CD14-positive monocyte (primary cell): ENCODE measurements around the gene DAPK2. TPM values are rescaled to one million over a fixed set of nuclear protein-coding genes. Genes with fewer than 3 reads are reported as not detected.

ENCODE experiments used
- DNase-seq, 3 donors: peaks; one replicate each; pipeline ENCODE4 v3.0.0-alpha.2; 2011 to 2022
- H2AFZ ChIP-seq: 2 replicates; pipeline ENCODE4 v1.6.0; 2012; ENCODE audit warnings: mild to moderate bottlenecking, low read depth, low read length, inconsistent platforms; ENCODE audit not compliant: insufficient read depth, poor library complexity, severe bottlenecking
- H3K27ac ChIP-seq, 2 donors: 1 replicate in 1 of 2; 2 replicates in 1 of 2; pipeline ENCODE4 v1.5.1; 2012 to 2013; ENCODE audit warnings: low read length in 2 of 2, control low read depth in 1 of 2, inconsistent platforms in 1 of 2, low read depth in 1 of 2, mild to moderate bottlenecking in 1 of 2
- H3K27me3 ChIP-seq, 2 donors: one replicate each; pipeline versions ENCODE4 v1.6.0 to v1.6.1; 2011 to 2013; ENCODE audit warnings: low read length in 2 of 2; ENCODE audit not compliant: control insufficient read depth in 2 of 2, insufficient read depth in 2 of 2
- H3K36me3 ChIP-seq, 2 donors: replicated peaks in 1 of 2; 1 replicate in 1 of 2; 2 replicates in 1 of 2; pipeline versions ENCODE4 v1.5.1 to v1.6.1; 2012 to 2013; ENCODE audit warnings: low read length in 2 of 2, control low read depth in 1 of 2, inconsistent platforms in 1 of 2, mild to moderate bottlenecking in 1 of 2; ENCODE audit not compliant: insufficient read depth in 2 of 2, control insufficient read depth in 1 of 2
- H3K4me1 ChIP-seq, 2 donors: 1 replicate in 1 of 2; 2 replicates in 1 of 2; pipeline versions ENCODE4 v1.5.1 to v1.6.1; 2012 to 2013; ENCODE audit warnings: low read length in 2 of 2, control low read depth in 1 of 2, inconsistent platforms in 1 of 2, mild to moderate bottlenecking in 1 of 2, moderate library complexity in 1 of 2; ENCODE audit not compliant: insufficient read depth in 2 of 2, control insufficient read depth in 1 of 2
- H3K4me2 ChIP-seq: replicated peaks from 2 replicates; pipeline ENCODE3; 2012; ENCODE audit warnings: low read length, moderate library complexity, mild to moderate bottlenecking; ENCODE audit not compliant: poor library complexity, severe bottlenecking; ENCODE audit errors: extremely low read depth
- H3K4me3 ChIP-seq, 3 experiments: fragments of 200-600 bp in 1 of 3; sonication (generic) in 1 of 3; replicated peaks in 1 of 3; 1 replicate in 2 of 3; 2 replicates in 1 of 3; pipeline ENCODE4 v1.5.1; 2011 to 2013; ENCODE audit warnings: low read length in 3 of 3, mild to moderate bottlenecking in 3 of 3, control low read depth in 2 of 3, low read depth in 2 of 3, inconsistent platforms in 1 of 3, moderate library complexity in 1 of 3
- H3K79me2 ChIP-seq: 2 replicates; pipeline ENCODE4 v1.6.0; 2012; ENCODE audit warnings: mild to moderate bottlenecking, control low read depth, inconsistent platforms, low read length, moderate library complexity; ENCODE audit not compliant: insufficient read depth
- H3K9ac ChIP-seq: 2 replicates; pipeline ENCODE4 v1.6.0; 2017; ENCODE audit warnings: low read length, mild to moderate bottlenecking; ENCODE audit not compliant: insufficient read depth, poor library complexity, severe bottlenecking
- H3K9me3 ChIP-seq, 2 donors: replicated peaks in 1 of 2; 1 replicate in 1 of 2; 2 replicates in 1 of 2; pipeline versions ENCODE4 v1.5.1 to v1.6.1; 2012 to 2013; ENCODE audit warnings: low read length in 2 of 2, control low read depth in 1 of 2; ENCODE audit not compliant: control insufficient read depth in 1 of 2, insufficient read depth in 1 of 2
- H4K20me1 ChIP-seq: 2 replicates; pipeline ENCODE4 v1.6.0; 2012; ENCODE audit warnings: mild to moderate bottlenecking, low read length, control low read depth, moderate library complexity; ENCODE audit not compliant: insufficient read depth
- H3K27ac Mint-ChIP-seq, 7 donors: one replicate each; pipeline ENCODE4 v1.8.0; 2020; ENCODE audit warnings: mild to moderate bottlenecking in 7 of 7, mixed read lengths in 7 of 7, moderate library complexity in 6 of 7, inconsistent platforms in 2 of 7
- H3K27me3 Mint-ChIP-seq, 3 donors: one replicate each; pipeline ENCODE4 v1.8.0; 2021 to 2022; ENCODE audit warnings: low read depth in 3 of 3, mild to moderate bottlenecking in 3 of 3, mixed read lengths in 3 of 3, moderate library complexity in 3 of 3, inconsistent platforms in 1 of 3
- H3K36me3 Mint-ChIP-seq, 2 donors: one replicate each; pipeline ENCODE4 v1.8.0; 2020; ENCODE audit warnings: mixed read lengths in 2 of 2, inconsistent platforms in 1 of 2, mild to moderate bottlenecking in 1 of 2
- H3K4me1 Mint-ChIP-seq: one replicate; pipeline ENCODE4 v1.8.0; 2020; ENCODE audit warnings: mild to moderate bottlenecking, mixed read lengths
- H3K4me3 Mint-ChIP-seq, 2 donors: one replicate each; pipeline ENCODE4 v1.8.0; 2020; ENCODE audit warnings: mild to moderate bottlenecking in 2 of 2, mixed read lengths in 2 of 2, moderate library complexity in 1 of 2
- H3K9me3 Mint-ChIP-seq, 7 donors: one replicate each; pipeline ENCODE4 v1.8.0; 2020 to 2022; ENCODE audit warnings: mixed read lengths in 7 of 7, mild to moderate bottlenecking in 6 of 7, moderate library complexity in 6 of 7, inconsistent platforms in 2 of 7
- CTCF ChIP-seq: fragments of 200-600 bp; IDR thresholded peaks from one replicate; pipeline ENCODE4 v1.8.0; 2022; ENCODE audit warnings: antibody characterized with exemption, mild to moderate bottlenecking
- WGBS: methylation state at CpG from one replicate; pipeline ENCODE4 v1.1.5; 2013; ENCODE audit warnings: missing lambda C conversion rate; ENCODE audit not compliant: insufficient coverage; 5-methylcytosine and 5-hydroxymethylcytosine counted together
- intact Hi-C, 2 donors: fragments of 100-400 bp; cut with micrococcal nuclease; formaldehyde crosslinking; loops; one replicate each; pipeline versions ENCODE4 v1.15.0 to v1.15.1; 2023
- polyA plus RNA-seq, 3 donors: library from polyadenylated mRNA; depleted of rRNA in 1 of 3; unstranded in 2 of 3; stranded (reverse) in 1 of 3; fragments of 300-500 nt in 2 of 3; fragments of >200 nt in 1 of 3; fragmentation: Illumina TruSeq in 2 of 3; gene quantifications; 1 replicate in 2 of 3; 2 replicates in 1 of 3; pipeline ENCODE4 v1.2.3, GENCODE V29; 2012 to 2021

Gene DAPK2
- polyA plus RNA-seq, 3 donors = 0.59 to 4.1 (median 2.1) TPM

GRCh38 chr15:63879211-63879610 is 167.1 kb downstream of the DAPK2 start:
- peaks cover 13 to 14% of the 10 kb centered on the region in 2 donors for H3K4me1 ChIP-seq
- no peak overlapping the region for H3K4me3 ChIP-seq
- WGBS = no CpG with 5 or more reads among the region's 3 CpGs
- no peaks in the 10 kb centered on the region for H3K36me3 Mint-ChIP-seq
- intact Hi-C loops = no loop called here
- H2AFZ ChIP-seq = no peak overlapping the region
- H3K27me3 Mint-ChIP-seq = peaks cover 0 to 4% (median 0%) of the 10 kb centered on the region in 3 donors
- H3K9ac ChIP-seq = no peak overlapping the region
- TF ChIP-seq CTCF = no peak
- H3K4me1 Mint-ChIP-seq = peaks cover 12% of the 10 kb centered on the region
- no peaks in the 10 kb centered on the region for H3K9me3 Mint-ChIP-seq
- no peak overlapping the region for H3K4me3 Mint-ChIP-seq
- no peaks in the 10 kb centered on the region for H4K20me1 ChIP-seq
- no peaks in the 10 kb centered on the region for H3K9me3 ChIP-seq
- H3K4me2 ChIP-seq = no peak overlapping the region
- H3K27me3 ChIP-seq = no peaks in the 10 kb centered on the region
- H3K79me2 ChIP-seq = no peaks in the 10 kb centered on the region
- no peaks in the 10 kb centered on the region for H3K36me3 ChIP-seq
- no peak overlapping the region for H3K27ac ChIP-seq
- peak overlapping the region in 1 of 7 donors; percentile 5 for H3K27ac Mint-ChIP-seq
- DNase-seq = no peak

- no peak overlapping the region for H3K4me3 Mint-ChIP-seq
- no peak overlapping the region for H3K4me3 ChIP-seq
- no peaks in the 10 kb centered on the region for H3K36me3 ChIP-seq
- no CpG with 5 or more reads among the region's 5 CpGs for whole genome bisulfite sequencing
- H3K9me3 Mint-ChIP-seq = peaks cover 0 to 3% (median 0%) of the 10 kb centered on the region in 7 donors
- H3K4me2 ChIP-seq = no peak overlapping the region
- H3K27me3 Mint-ChIP-seq = peaks cover 0 to 2% (median 0%) of the 10 kb centered on the region in 3 donors
- peaks cover 0 to 2% of the 10 kb centered on the region in 2 donors for H3K9me3 ChIP-seq
- no peak overlapping the region for H3K27ac Mint-ChIP-seq
- H4K20me1 ChIP-seq = no peaks in the 10 kb centered on the region
- H3K4me1 Mint-ChIP-seq = peaks cover 12% of the 10 kb centered on the region
- H3K36me3 Mint-ChIP-seq = no peaks in the 10 kb centered on the region
- H3K27ac ChIP-seq = no peak overlapping the region
- H3K79me2 ChIP-seq = no peaks in the 10 kb centered on the region
- no peak for DNase-seq
- no peak for TF ChIP-seq CTCF
- H3K9ac ChIP-seq = no peak overlapping the region
- no peaks in the 10 kb centered on the region for H3K27me3 ChIP-seq
- no peak overlapping the region for H2AFZ ChIP-seq
- intact Hi-C loops = no loop called here
- H3K4me1 ChIP-seq = peaks cover 13 to 14% of the 10 kb centered on the region in 2 donors
Measured at GRCh38 chr15:63877713-63878271, 168.5 kb downstream of the DAPK2 start.
